ENCODE measurements around the gene MRTFA. TPM values are rescaled to one million over a fixed set of nuclear protein-coding genes. Genes with fewer than 3 reads are reported as not detected.

The MRTFA gene
- total RNA-seq, 4 donors from 2014 or later = 81.6 to 109 (median 94.5) TPM

GRCh38 chr22:40425082-40425481 is 211.4 kb downstream of the MRTFA start:
- peaks cover 97% of the 10 kb centered on the region for H3K36me3 ChIP-seq
- peaks cover 14% of the 10 kb centered on the region for H3K4me1 ChIP-seq
- H3K4me3 ChIP-seq = no peak overlapping the region
- H3K27me3 ChIP-seq = no peaks in the 10 kb centered on the region
- no peak for DNase-seq (ENCODE audit: low spot score in 2 of 2)
- H3K27ac ChIP-seq = peak overlapping the region; percentile 31
- TF ChIP-seq POLR2AphosphoS5 (IDR thresholded peaks at IDR 0.05) = no peak
- TF ChIP-seq POLR2A (IDR thresholded peaks at IDR 0.05) = no peak
- TF ChIP-seq EP300 (IDR thresholded peaks at IDR 0.05) = no peak
- no peak for TF ChIP-seq CTCF (IDR thresholded peaks at IDR 0.05)
- no peaks in the 10 kb centered on the region for H3K9me3 ChIP-seq
- WGBS = 81% methylated on average over 5 of the region's 5 CpGs

GRCh38 chr22:40423882-40424640 is 212.5 kb downstream of the MRTFA start:
- H3K9me3 ChIP-seq = no peaks in the 10 kb centered on the region
- H3K4me1 ChIP-seq = peaks cover 14% of the 10 kb centered on the region
- H3K36me3 ChIP-seq = peaks cover 97% of the 10 kb centered on the region
- H3K27ac ChIP-seq = no peak overlapping the region
- H3K4me3 ChIP-seq = no peak overlapping the region
- no peaks in the 10 kb centered on the region for H3K27me3 ChIP-seq
- no peak for TF ChIP-seq EP300 (IDR thresholded peaks at IDR 0.05)
- no peak for TF ChIP-seq POLR2A (IDR thresholded peaks at IDR 0.05)
- no peak for TF ChIP-seq POLR2AphosphoS5 (IDR thresholded peaks at IDR 0.05)
- no peak for DNase-seq (ENCODE audit: low spot score in 2 of 2)
- WGBS = 91% methylated on average over 16 of the region's 17 CpGs

- H3K27me3 ChIP-seq = no peaks in the 10 kb centered on the region
- no peak for DNase-seq (ENCODE audit: low spot score in 2 of 2)
- peaks cover 14% of the 10 kb centered on the region for H3K4me1 ChIP-seq
- no peak overlapping the region for H3K27ac ChIP-seq
- H3K36me3 ChIP-seq = peaks cover 97% of the 10 kb centered on the region
- no peaks in the 10 kb centered on the region for H3K9me3 ChIP-seq
- no peak for TF ChIP-seq EP300 (IDR thresholded peaks at IDR 0.05)
- TF ChIP-seq POLR2AphosphoS5 (IDR thresholded peaks at IDR 0.05) = no peak
- no peak for TF ChIP-seq POLR2A (IDR thresholded peaks at IDR 0.05)
- TF ChIP-seq CTCF (IDR thresholded peaks at IDR 0.05) = no peak
- no peak overlapping the region for H3K4me3 ChIP-seq
- 67% methylated on average over 5 of the region's 5 CpGs for WGBS
These were observed 213.2 kb downstream of the MRTFA start for GRCh38 chr22:40423310-40423688.

GRCh38 chr22:40422558-40423309 is 213.8 kb downstream of the MRTFA start:
- no peaks in the 10 kb centered on the region for H3K27me3 ChIP-seq
- DNase-seq (ENCODE audit: low spot score in 2 of 2) = no peak
- 96% methylated on average over 9 of the region's 9 CpGs for WGBS
- peaks cover 14% of the 10 kb centered on the region for H3K4me1 ChIP-seq
- no peak for TF ChIP-seq EP300 (IDR thresholded peaks at IDR 0.05)
- TF ChIP-seq POLR2A (IDR thresholded peaks at IDR 0.05) = no peak
- no peak for TF ChIP-seq CTCF (IDR thresholded peaks at IDR 0.05)
- TF ChIP-seq POLR2AphosphoS5 (IDR thresholded peaks at IDR 0.05) = no peak
- no peak overlapping the region for H3K4me3 ChIP-seq
- H3K9me3 ChIP-seq = no peaks in the 10 kb centered on the region
- no peak overlapping the region for H3K27ac ChIP-seq
- H3K36me3 ChIP-seq = peaks cover 97% of the 10 kb centered on the region

GRCh38 chr22:40421941-40422340 is 214.6 kb downstream of the MRTFA start:
- H3K36me3 ChIP-seq = peaks cover 97% of the 10 kb centered on the region
- 100% methylated on average over 1 of the region's 1 CpG for WGBS
- H3K4me1 ChIP-seq = peaks cover 14% of the 10 kb centered on the region
- H3K9me3 ChIP-seq = no peaks in the 10 kb centered on the region
- no peak overlapping the region for H3K4me3 ChIP-seq
- H3K27ac ChIP-seq = no peak overlapping the region
- H3K27me3 ChIP-seq = no peaks in the 10 kb centered on the region
- DNase-seq (ENCODE audit: low spot score in 2 of 2) = no peak
- TF ChIP-seq CTCF (IDR thresholded peaks at IDR 0.05) (no peak), POLR2A (IDR thresholded peaks at IDR 0.05) (no peak), POLR2AphosphoS5 (IDR thresholded peaks at IDR 0.05) (no peak), EP300 (IDR thresholded peaks at IDR 0.05) (no peak)
